D721Med (cell line): ENCODE data around the gene NHEJ1.
A peak's percentile ranks its signal among the peaks of the same experiment; 100 is the strongest.

ENCODE experiments used
- DNase-seq: peaks from one replicate; pipeline ENCODE4 v3.0.0; 2011; ENCODE audit warnings: low spot score; ENCODE audit not compliant: insufficient read length
- FAIRE-seq: peaks from 2 replicates; lab custom pipeline; 2011; peaks lifted over from hg19 to GRCh38; lab: Jason Lieb, UNC
- CTCF ChIP-seq: IDR thresholded peaks from 2 replicates; pipeline ENCODE4 v1.5.1; 2012; ENCODE audit warnings: mild to moderate bottlenecking, control low read depth; ENCODE audit not compliant: insufficient read depth; ENCODE audit errors: missing control alignments

The NHEJ1 gene

DNA sequence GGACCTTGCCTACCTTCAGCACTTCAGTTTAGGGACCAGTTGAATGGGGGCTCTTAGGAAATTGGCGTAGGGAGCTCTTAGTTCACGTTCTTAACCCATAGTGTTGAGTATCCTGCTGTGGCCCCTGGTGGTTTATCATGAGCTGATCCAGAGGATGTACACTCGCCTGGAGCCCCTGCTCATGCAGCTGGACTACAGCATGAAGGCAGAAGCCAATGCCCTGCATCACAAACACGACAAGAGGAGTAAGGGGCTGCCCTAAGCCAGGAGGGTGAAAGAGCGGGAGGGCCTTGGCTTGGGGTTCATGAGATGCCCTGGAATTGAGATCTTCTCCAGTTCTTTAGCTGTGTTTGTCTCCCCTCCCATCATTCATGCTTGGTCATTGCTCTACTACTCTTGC is 20.3 kb upstream of the NHEJ1 start:
- TF ChIP-seq CTCF = no peak
- no peak for FAIRE-seq
- DNase-seq = no peak

DNA sequence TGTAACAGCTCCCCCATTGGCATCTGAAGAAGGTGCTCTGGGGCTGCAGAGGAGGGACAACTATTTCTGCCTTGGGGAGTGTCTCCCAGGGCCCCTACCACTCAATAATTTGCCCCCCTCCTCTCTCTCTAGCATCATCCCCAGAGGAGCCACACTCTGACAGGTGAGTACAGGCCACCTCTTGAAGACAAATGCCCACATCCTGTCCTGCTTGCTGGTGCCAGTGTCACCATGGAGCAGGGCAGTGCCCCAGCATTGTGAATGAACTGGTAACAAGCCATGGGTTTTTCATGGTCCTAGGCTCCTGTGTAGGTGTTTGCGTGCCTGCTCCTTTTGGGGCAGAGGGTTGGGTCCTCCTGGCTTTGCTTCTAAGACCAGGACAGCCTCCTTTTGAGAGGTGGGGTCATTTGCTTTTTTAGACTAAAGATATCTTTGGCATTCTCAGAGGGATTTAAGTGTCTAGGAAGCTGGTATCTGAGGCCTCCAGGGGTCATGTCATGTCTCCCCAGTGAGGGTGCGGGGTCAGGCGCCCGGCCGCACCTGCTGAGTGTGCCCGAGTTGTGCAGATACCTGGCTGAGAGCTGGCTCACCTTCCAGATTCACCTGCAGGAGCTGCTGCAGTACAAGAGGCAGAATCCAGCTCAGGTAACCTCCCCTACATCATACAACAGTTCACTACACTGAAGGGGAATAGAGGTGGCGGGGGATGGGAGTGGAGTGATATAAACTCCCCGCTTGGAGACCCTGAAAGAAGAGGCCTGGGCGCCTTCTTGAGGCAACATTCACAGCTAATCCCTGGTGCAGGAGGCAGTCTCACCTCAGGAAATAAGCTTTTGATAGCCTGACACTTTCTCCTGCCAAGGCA is 19.2 kb upstream of the NHEJ1 start:
- DNase-seq (no peak), FAIRE-seq (no peak)
- TF ChIP-seq CTCF = no peak

GRCh38 chr2:219178377-219179175 is 18.0 kb upstream of the NHEJ1 start:
- DNase-seq = no peak
- FAIRE-seq = no peak
- no peak for TF ChIP-seq CTCF

- DNase-seq = peak; percentile 94
- TF ChIP-seq CTCF = peak; percentile 45
- FAIRE-seq = no peak
Measured at GRCh38 chr2:219177552-219178376, 17.1 kb upstream of the NHEJ1 start, which contains the start of gene RETREG2. TSS of gene RETREG2 (plus strand) at chr2:219178275. CDS start at chr2:219178353, 78 bp downstream.

- DNase-seq (peak; percentile 77), FAIRE-seq (no peak)
- TF ChIP-seq CTCF = no peak
Measured at GRCh38 chr2:219176818-219177551, 16.4 kb upstream of the NHEJ1 start, which contains the start of gene CNPPD1. TSS of gene CNPPD1 (minus strand) at chr2:219176925. CDS start at chr2:219176828, 97 bp downstream.

- FAIRE-seq (no peak), DNase-seq (no peak)
- TF ChIP-seq CTCF = no peak
Measured at GRCh38 chr2:219175928-219176817, 15.6 kb upstream of the NHEJ1 start.
